ENCODE data around the gene ZNF474. TPM values are rescaled to one million over a fixed set of nuclear protein-coding genes. Genes with fewer than 3 reads are reported as not detected.

The ZNF474 gene
- total and polyA plus RNA-seq, 2 donors (not counting 1 experiment from before 2014, with no cell fraction given) = 0.12 TPM; not detected in 1

DNA sequence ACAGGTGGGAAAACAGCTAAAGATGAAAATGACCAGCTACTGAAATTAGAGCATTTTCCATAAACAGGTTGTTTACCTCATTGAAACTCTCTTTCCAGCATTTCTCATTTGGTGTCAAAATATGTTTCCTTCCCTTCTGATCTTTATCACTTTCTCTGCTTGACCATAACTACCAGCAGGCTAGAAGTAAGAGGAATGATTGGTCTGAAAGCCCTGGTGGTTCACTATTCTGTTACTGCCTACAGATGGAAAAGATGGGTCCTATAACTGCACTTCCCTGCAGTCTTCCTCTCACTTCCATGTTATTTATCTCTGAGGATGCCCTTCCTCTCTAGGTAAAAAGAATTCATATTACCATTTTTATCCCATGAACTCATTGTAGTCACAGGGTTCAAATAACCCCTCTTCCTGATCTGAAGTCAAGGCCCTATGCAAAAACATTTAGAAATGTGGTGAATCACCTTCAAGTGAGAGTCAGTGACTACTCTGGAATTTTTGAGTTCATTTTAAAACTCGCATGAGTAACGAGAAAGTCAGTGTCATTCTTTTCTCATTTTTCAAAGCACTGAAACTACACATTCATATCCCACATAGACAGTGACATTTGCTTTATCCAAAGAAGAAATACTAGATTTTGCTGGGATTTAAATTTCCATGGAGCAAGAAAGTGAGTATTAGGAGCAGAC lies 51.7 kb downstream of the ZNF474 start:
- H3K4me2 ChIP-seq (replicated peaks; ENCODE audit: low read depth, low read length, poor library complexity, severe bottlenecking) = no peak overlapping the region
- intact Hi-C loops (cut with micrococcal nuclease) = no loop called here
- H3K9ac ChIP-seq (ENCODE audit: low read length) = no peak overlapping the region
- ChIA-PET CTCF (no interaction called here), POLR2A (no interaction called here)
- Mint-ChIP-seq H3K9me3 (ENCODE audit: insufficient read depth) (peaks cover 4% of the 10 kb centered on the region), H3K4me1 (no peaks in the 10 kb centered on the region), H3K27ac (peak overlapping the region; percentile 12), H3K27me3 (peaks cover 20% of the 10 kb centered on the region), H3K4me3 (no peak overlapping the region)
- H4K20me1 ChIP-seq (ENCODE audit: control insufficient read depth, insufficient read depth, low read length, poor library complexity, severe bottlenecking) = no peaks in the 10 kb centered on the region
- H3K27ac ChIP-seq (ENCODE audit: low read length in 2 of 2) = no peak overlapping the region
- ATAC-seq (ENCODE audit: low read depth) = no peak
- no peaks in the 10 kb centered on the region for H3K79me2 ChIP-seq (ENCODE audit: control insufficient read depth, insufficient read depth, low read length)
- H2AFZ ChIP-seq (ENCODE audit: insufficient read depth, low read depth, low read length, poor library complexity, severe bottlenecking) = no peak overlapping the region
- H3K4me3 ChIP-seq (ENCODE audit: control extremely low read depth in 1 of 5, extremely low read depth in 1 of 5, insufficient read depth in 1 of 5, low read depth in 2 of 5, low read length in 4 of 5) = no peak overlapping the region
- no peaks in the 10 kb centered on the region for H3K4me1 ChIP-seq (ENCODE audit: control insufficient read depth in 2 of 2, insufficient read depth in 2 of 2, low read length in 2 of 2)
- WGBS (ENCODE audit: insufficient coverage) = no CpG with 5 or more reads among the region's 2 CpGs
- H3K36me3 ChIP-seq (replicated peaks in 1 of 2; ENCODE audit: control extremely low read depth in 1 of 2, control insufficient read depth in 1 of 2, extremely low read depth in 1 of 2, insufficient read depth in 2 of 2, low read length in 1 of 2) = no peaks in the 10 kb centered on the region
- DNase-seq = no peak
- peaks cover 0 to 2% (median 0%) of the 10 kb centered on the region in 4 experiments for H3K27me3 ChIP-seq (replicated peaks in 1 of 4; ENCODE audit: control extremely low read depth in 1 of 4, control insufficient read depth in 3 of 4, insufficient read depth in 4 of 4, low read length in 3 of 4)
- H3K9me3 ChIP-seq (ENCODE audit: control extremely low read depth in 1 of 3, control insufficient read depth in 2 of 3, insufficient read depth in 1 of 3, low read length in 2 of 3) = no peaks in the 10 kb centered on the region
- no peak for TF ChIP-seq EZH2 (IDR thresholded peaks at IDR 0.05; ENCODE audit: borderline replicate concordance, insufficient read depth, low read depth, low read length, poor library complexity, severe bottlenecking)
- TF ChIP-seq, protein P1, sequence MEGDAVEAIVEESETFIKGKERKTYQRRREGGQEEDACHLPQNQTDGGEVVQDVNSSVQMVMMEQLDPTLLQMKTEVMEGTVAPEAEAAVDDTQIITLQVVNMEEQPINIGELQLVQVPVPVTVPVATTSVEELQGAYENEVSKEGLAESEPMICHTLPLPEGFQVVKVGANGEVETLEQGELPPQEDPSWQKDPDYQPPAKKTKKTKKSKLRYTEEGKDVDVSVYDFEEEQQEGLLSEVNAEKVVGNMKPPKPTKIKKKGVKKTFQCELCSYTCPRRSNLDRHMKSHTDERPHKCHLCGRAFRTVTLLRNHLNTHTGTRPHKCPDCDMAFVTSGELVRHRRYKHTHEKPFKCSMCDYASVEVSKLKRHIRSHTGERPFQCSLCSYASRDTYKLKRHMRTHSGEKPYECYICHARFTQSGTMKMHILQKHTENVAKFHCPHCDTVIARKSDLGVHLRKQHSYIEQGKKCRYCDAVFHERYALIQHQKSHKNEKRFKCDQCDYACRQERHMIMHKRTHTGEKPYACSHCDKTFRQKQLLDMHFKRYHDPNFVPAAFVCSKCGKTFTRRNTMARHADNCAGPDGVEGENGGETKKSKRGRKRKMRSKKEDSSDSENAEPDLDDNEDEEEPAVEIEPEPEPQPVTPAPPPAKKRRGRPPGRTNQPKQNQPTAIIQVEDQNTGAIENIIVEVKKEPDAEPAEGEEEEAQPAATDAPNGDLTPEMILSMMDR (IDR thresholded peaks at IDR 0.05) = no peak

DNA sequence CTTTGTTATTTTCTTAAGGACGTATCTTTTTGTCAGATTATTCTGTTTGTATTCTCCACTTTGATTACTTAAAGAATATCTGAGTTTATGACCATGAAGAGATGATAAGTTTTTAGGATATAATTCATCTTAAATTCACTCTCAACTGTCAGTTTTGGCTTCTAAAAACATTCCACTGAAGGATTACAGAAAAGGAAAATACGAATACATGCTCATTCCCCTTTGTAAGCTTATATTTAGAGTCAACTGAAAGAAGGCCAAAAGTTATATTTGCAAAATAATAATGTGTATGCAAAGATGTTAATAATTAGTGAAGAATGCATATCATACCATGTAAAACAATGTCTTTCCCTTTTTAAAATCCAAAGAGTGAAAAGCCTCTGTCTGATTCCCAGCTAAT lies 52.5 kb downstream of the ZNF474 start:
- Histone ChIP-seq H3K4me3 (ENCODE audit: control extremely low read depth in 1 of 5, extremely low read depth in 1 of 5, insufficient read depth in 1 of 5, low read depth in 2 of 5, low read length in 4 of 5) (no peak overlapping the region), H3K79me2 (ENCODE audit: control insufficient read depth, insufficient read depth, low read length) (no peaks in the 10 kb centered on the region), H3K4me1 (ENCODE audit: control insufficient read depth in 2 of 2, insufficient read depth in 2 of 2, low read length in 2 of 2) (no peaks in the 10 kb centered on the region), H4K20me1 (ENCODE audit: control insufficient read depth, insufficient read depth, low read length, poor library complexity, severe bottlenecking) (no peaks in the 10 kb centered on the region), H3K27ac (ENCODE audit: low read length in 2 of 2) (no peak overlapping the region), H3K9ac (ENCODE audit: low read length) (no peak overlapping the region), H3K4me2 (replicated peaks; ENCODE audit: low read depth, low read length, poor library complexity, severe bottlenecking) (no peak overlapping the region), H3K27me3 (replicated peaks in 1 of 4; ENCODE audit: control extremely low read depth in 1 of 4, control insufficient read depth in 3 of 4, insufficient read depth in 4 of 4, low read length in 3 of 4) (peaks cover 0 to 2% (median 0%) of the 10 kb centered on the region in 4 experiments), H2AFZ (ENCODE audit: insufficient read depth, low read depth, low read length, poor library complexity, severe bottlenecking) (no peak overlapping the region), H3K36me3 (replicated peaks in 1 of 2; ENCODE audit: control extremely low read depth in 1 of 2, control insufficient read depth in 1 of 2, extremely low read depth in 1 of 2, insufficient read depth in 2 of 2, low read length in 1 of 2) (no peaks in the 10 kb centered on the region), H3K9me3 (ENCODE audit: control extremely low read depth in 1 of 3, control insufficient read depth in 2 of 3, insufficient read depth in 1 of 3, low read length in 2 of 3) (no peaks in the 10 kb centered on the region)
- POLR2A ChIA-PET = no interaction called here
- ATAC-seq (ENCODE audit: low read depth) (no peak), DNase-seq (no peak)
- no peak for TF ChIP-seq EZH2 (IDR thresholded peaks at IDR 0.05; ENCODE audit: borderline replicate concordance, insufficient read depth, low read depth, low read length, poor library complexity, severe bottlenecking)
- TF ChIP-seq, protein P1 (IDR thresholded peaks at IDR 0.05) = no peak
- intact Hi-C loops (cut with micrococcal nuclease) = no loop called here
- CTCF ChIA-PET = no interaction called here
- peaks cover 4% of the 10 kb centered on the region for H3K9me3 Mint-ChIP-seq (ENCODE audit: insufficient read depth)
- no peaks in the 10 kb centered on the region for H3K4me1 Mint-ChIP-seq
- no peak overlapping the region for H3K4me3 Mint-ChIP-seq
- whole genome bisulfite sequencing (ENCODE audit: insufficient coverage) = no CpG with 5 or more reads among the region's 2 CpGs
- H3K27ac Mint-ChIP-seq = no peak overlapping the region
- peaks cover 20% of the 10 kb centered on the region for H3K27me3 Mint-ChIP-seq

Data from B cell (primary cell).